KOPT-K1 (cell line): ENCODE results near the gene MIOS.
"Not testable (repeated sequence)": the region's sequence is repeated elsewhere in the genome, so short reads cannot be mapped to it uniquely, and the experiment has no call there.

ENCODE experiments used
- H3K27ac ChIP-seq: fragments of 200-600 bp; sonication (generic); 2 replicates; pipeline ENCODE4 v1.5.1; 2016; ENCODE audit warnings: antibody characterized with exemption, mild to moderate bottlenecking, low read depth, low read length; ENCODE audit not compliant: poor library complexity, severe bottlenecking
- H3K36me3 ChIP-seq: fragments of 200-600 bp; sonication (generic); 2 replicates; pipeline ENCODE4 v1.5.1; 2017; ENCODE audit warnings: antibody characterized with exemption, mild to moderate bottlenecking, low read length, moderate library complexity; ENCODE audit not compliant: insufficient read depth
- H3K9me3 ChIP-seq: fragments of 200-600 bp; sonication (generic); 2 replicates; pipeline ENCODE4 v1.5.1; 2017; ENCODE audit warnings: antibody characterized with exemption, low read length, mild to moderate bottlenecking; ENCODE audit not compliant: insufficient read depth, poor library complexity, severe bottlenecking

MIOS gene

DNA sequence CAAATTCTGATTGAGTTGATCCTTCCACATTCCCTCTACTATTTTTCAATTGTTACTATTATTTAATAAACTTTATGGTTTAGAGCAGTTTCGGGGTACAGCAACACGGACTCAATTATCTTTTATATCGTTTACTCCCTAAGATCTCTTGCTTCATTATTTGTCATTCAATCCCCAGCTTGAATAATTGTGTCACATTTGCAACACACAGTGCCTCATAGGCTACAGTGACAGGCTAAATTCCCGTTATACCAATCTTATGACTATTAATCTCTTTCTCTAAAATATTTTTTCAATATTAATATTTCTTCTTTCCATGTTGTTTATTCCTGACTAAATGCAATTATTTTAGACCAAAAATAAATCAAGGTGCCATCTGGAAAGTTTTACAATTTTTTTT, 27.0 kb upstream of the MIOS start:
- no peak overlapping the region for H3K27ac ChIP-seq
- no peaks in the 10 kb centered on the region for H3K9me3 ChIP-seq
- H3K36me3 ChIP-seq, result no peaks in the 10 kb centered on the region

- Histone ChIP-seq H3K9me3 (no peaks in the 10 kb centered on the region), H3K36me3 (no peaks in the 10 kb centered on the region), H3K27ac (no peak overlapping the region)
Measured at GRCh38 chr7:7542251-7542835, 24.3 kb upstream of the MIOS start.

DNA sequence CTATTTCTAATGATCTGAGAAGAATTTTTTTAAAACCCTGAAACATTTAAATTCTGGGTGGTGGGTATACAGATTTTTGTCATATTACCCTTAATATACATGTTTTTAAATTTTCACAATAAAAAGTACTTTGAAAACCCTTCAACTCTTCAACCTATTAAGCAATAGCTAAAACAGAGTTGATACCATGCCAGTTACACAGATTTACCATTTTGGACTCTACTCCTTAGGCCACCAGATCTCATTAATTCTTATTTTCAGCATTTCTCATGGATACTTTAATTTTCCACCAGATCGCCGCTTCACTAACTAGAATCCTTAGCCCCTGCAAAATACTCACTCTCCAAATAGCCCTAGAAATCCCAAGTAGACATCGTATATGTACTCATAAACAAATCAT, 18.3 kb upstream of the MIOS start:
- Histone ChIP-seq H3K36me3 (no peaks in the 10 kb centered on the region), H3K9me3 (no peaks in the 10 kb centered on the region), H3K27ac (no peak overlapping the region)

DNA sequence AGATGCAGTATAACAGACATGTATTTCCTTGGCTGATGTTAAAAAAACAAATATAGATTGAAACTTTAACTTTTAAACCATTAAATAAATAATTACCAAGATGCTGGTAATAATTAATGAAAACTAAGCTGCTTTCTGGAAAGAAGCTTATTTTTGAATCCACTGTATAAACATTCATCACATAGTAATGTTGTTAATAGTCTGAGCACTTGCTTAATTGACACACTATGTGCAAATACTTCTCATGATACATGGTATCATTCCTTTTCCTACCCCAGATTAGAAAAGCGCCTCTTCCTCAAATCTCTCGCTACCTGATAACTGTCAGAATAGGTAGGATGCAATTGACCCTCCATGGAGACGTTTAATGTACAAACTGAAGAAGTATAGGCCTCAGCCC, 16.0 kb upstream of the MIOS start:
- Histone ChIP-seq H3K36me3 (no peaks in the 10 kb centered on the region), H3K27ac (no peak overlapping the region), H3K9me3 (no peaks in the 10 kb centered on the region)

DNA sequence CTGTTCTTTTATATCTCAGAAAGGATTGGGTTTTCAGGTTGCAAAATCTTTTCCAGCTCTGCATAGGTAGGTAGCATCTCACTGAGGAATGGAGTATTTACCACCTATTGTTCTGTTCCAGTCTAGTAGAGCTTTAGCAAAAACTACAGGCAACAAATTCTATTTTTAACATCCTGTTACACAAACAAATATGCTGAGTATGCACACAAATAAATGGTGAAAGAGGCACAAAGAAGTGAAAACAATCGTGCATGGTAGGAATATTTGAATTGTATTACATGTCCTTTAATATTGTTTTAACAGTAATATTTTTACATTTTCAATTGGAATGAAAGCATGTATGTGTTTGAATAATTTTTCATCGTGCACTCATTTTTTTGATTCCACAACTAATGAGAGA, 14.5 kb upstream of the MIOS start:
- H3K36me3 ChIP-seq, result no peaks in the 10 kb centered on the region
- H3K9me3 ChIP-seq, result no peaks in the 10 kb centered on the region
- H3K27ac ChIP-seq, result no peak overlapping the region

DNA sequence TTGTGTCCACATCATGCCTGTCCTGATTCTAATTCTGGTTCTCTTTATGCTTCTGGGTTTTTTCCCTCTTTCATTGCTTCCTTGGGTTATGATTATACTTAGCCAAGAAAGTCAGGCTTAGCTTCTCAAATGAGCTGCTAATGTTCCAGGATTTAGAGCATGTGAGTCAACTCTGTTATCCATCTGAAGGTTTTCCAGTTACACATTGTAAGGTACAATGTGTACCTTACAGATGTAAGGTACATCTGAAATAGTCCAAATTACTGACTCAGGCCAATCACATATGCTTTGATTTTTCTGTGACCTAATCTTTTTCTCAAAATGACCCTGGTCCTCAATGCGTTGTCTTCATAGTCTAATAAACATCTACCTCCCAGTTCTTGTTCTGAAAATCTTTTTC, 13.3 kb upstream of the MIOS start:
- no peak overlapping the region for H3K27ac ChIP-seq
- peaks cover 11% of the 10 kb centered on the region for H3K9me3 ChIP-seq
- H3K36me3 ChIP-seq, result no peaks in the 10 kb centered on the region

DNA sequence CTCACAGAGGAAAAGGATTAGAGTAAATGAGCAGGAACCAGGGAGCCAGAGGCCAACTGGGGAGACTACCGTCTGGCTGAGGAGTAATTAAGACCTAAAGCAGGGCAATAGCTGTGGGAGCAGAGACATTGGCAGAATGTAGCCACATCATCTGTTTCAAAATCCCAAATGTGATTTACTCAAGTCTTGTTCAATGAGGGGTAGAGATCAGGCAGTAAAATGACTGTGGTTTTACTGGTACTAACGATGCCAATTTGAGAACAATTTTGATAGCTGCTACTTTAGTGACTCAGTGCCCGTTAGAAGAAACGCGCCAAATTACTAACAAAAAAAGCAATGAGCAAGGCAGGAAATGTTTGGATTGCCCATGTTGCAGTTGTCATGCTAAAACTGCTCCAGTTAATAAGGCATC, 12.7 kb upstream of the MIOS start:
- no peak overlapping the region for H3K27ac ChIP-seq
- no peaks in the 10 kb centered on the region for H3K36me3 ChIP-seq

GRCh38 chr7:7554649-7555575, 11.8 kb upstream of the MIOS start:
- peaks cover 24% of the 10 kb centered on the region for H3K9me3 ChIP-seq
- H3K36me3 ChIP-seq, result no peaks in the 10 kb centered on the region
- no peak overlapping the region for H3K27ac ChIP-seq

More for the DNA sequence above, 12.7 kb upstream of the MIOS start:
- peaks cover 17% of the 10 kb centered on the region for H3K9me3 ChIP-seq

GRCh38 chr7:7556852-7557251, 9.8 kb upstream of the MIOS start:
- Histone ChIP-seq H3K9me3 (peaks cover 26% of the 10 kb centered on the region), H3K27ac (no peak overlapping the region), H3K36me3 (no peaks in the 10 kb centered on the region)

- Histone ChIP-seq H3K27ac (no peak overlapping the region), H3K9me3 (peaks cover 26% of the 10 kb centered on the region), H3K36me3 (no peaks in the 10 kb centered on the region)
Measured at GRCh38 chr7:7557252-7557651, 9.4 kb upstream of the MIOS start.

GRCh38 chr7:7561591-7561990, 5.1 kb upstream of the MIOS start:
- H3K27ac ChIP-seq, H3K36me3 ChIP-seq: not testable (repeated sequence)
- H3K9me3 ChIP-seq, result peaks cover 26% of the 10 kb centered on the region

- H3K36me3 ChIP-seq, result no peaks in the 10 kb centered on the region
- no peak overlapping the region for H3K27ac ChIP-seq
- H3K9me3 ChIP-seq, result peaks cover 22% of the 10 kb centered on the region
Measured at GRCh38 chr7:7562736-7563135, 3.9 kb upstream of the MIOS start.

GRCh38 chr7:7563269-7563668, 3.4 kb upstream of the MIOS start:
- Histone ChIP-seq H3K36me3 (no peaks in the 10 kb centered on the region), H3K9me3 (peaks cover 17% of the 10 kb centered on the region), H3K27ac (no peak overlapping the region)

DNA sequence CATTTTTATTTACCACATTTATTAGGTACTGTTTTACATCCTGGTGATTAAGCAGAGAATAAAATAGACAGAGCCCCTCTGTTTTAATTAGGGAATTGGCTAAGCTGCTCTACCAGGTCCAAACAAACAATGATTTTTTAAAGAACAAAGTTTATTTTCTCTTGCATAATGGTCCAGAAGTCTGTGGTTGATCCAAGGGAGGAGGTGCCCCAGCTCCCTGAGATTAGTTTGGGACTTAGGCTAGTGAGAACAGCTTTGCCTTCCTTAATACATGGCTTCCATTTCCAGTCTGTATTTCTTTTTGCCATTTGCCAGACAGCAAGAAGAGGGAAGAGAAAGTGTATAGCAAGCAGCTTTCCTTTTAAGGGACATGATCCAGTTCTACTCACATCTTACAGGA, 2.9 kb upstream of the MIOS start:
- H3K27ac ChIP-seq, result no peak overlapping the region
- no peaks in the 10 kb centered on the region for H3K36me3 ChIP-seq
- H3K9me3 ChIP-seq, result peaks cover 11% of the 10 kb centered on the region

DNA sequence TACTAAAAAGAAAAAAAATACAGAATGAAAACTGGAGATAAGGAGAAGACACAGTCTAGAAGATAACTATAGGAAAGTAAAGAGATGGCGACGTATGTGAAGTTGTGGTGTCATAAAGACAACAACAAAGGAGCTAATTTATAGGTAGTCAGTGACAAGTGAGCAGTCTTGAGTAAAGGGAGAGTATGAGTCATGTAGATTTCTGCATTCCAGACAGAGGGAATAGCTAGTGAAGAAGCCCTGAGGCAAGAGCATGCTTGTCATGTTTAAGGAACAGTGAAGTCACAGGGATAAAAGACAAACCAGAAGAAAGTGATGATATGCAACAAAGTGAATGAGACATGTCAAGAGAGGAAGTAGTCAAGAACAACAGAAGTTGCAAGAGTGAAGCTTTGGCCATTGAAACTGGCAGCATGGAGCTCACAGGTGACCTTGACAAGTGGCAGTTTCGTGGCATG, 2.3 kb upstream of the MIOS start:
- Histone ChIP-seq H3K9me3 (peaks cover 8% of the 10 kb centered on the region), H3K27ac (no peak overlapping the region), H3K36me3 (no peaks in the 10 kb centered on the region)
